HG02678 (cell line): ENCODE measurements around the gene SORD.

ENCODE experiments used
- ATAC-seq: cut with Tn5 transposase; IDR thresholded peaks from one replicate; pipeline ENCODE4 v1.9.1; 2021; ENCODE audit warnings: mild to moderate bottlenecking, moderate library complexity; ENCODE audit not compliant: unreplicated experiment

Gene SORD

GRCh38 chr15:45114751-45115085 is 91.7 kb downstream of the SORD start:
- ATAC-seq = no peak

- ATAC-seq = no peak
Measured at GRCh38 chr15:45115312-45115820, 92.4 kb downstream of the SORD start.

GRCh38 chr15:45116006-45116481 is 93.0 kb downstream of the SORD start:
- ATAC-seq = no peak

- no peak for ATAC-seq
Measured at GRCh38 chr15:45116482-45117307, 93.7 kb downstream of the SORD start.

- peak; percentile 8 for ATAC-seq
Measured at GRCh38 chr15:45117308-45118130, 94.5 kb downstream of the SORD start.

- ATAC-seq = peak; percentile 95
Measured at GRCh38 chr15:45118131-45118588, 95.2 kb downstream of the SORD start.

GRCh38 chr15:45118996-45119395 is 96.0 kb downstream of the SORD start:
- no peak for ATAC-seq

GRCh38 chr15:45120081-45120972 is 97.3 kb downstream of the SORD start:
- no peak for ATAC-seq

GRCh38 chr15:45121020-45121419 is 98.0 kb downstream of the SORD start:
- ATAC-seq = peak; percentile 33

GRCh38 chr15:45121706-45122417 is 98.9 kb downstream of the SORD start:
- ATAC-seq = no peak

- ATAC-seq = no peak
Measured at GRCh38 chr15:45122719-45123118, 99.7 kb downstream of the SORD start.

- ATAC-seq = no peak
Measured at GRCh38 chr15:45123397-45123796, 100.4 kb downstream of the SORD start.

GRCh38 chr15:45126535-45127158 is 103.7 kb downstream of the SORD start:
- no peak for ATAC-seq
